M059J (cell line): Measurements from ENCODE around the gene HCRT. TPM values are rescaled to one million over a fixed set of nuclear protein-coding genes. Genes with fewer than 3 reads are reported as not detected.
"Not testable (repeated sequence)": the region's sequence is repeated elsewhere in the genome, so short reads cannot be mapped to it uniquely, and the experiment has no call there.

Experiments used
- DNase-seq: peaks from one replicate; pipeline ENCODE4 v3.0.0-alpha.2; 2012; ENCODE audit warnings: low read depth
- total RNA-seq: library from RNA; depleted of rRNA; stranded (reverse); fragments of >200 nt; shearing (Covaris generic); gene quantifications from 2 replicates; pipeline ENCODE4 v1.2.3, GENCODE V29; 2014

HCRT gene
- total RNA-seq, 1 experiment from 2014 or later, result not detected

- no peak for DNase-seq
Measured at GRCh38 chr17:42198897-42199296, 13.6 kb upstream of the HCRT start.

GRCh38 chr17:42197564-42198156 lies 12.4 kb upstream of the HCRT start:
- DNase-seq, result no peak

GRCh38 chr17:42193969-42194899 lies 9.0 kb upstream of the HCRT start, which contains the start of gene GHDC:
Gene GHDC (minus strand): TSS chr17:42194494. CDS start chr17:42193581, 913 bp downstream.
- peak; percentile 77 for DNase-seq

GRCh38 chr17:42193216-42193968 lies 8.1 kb upstream of the HCRT start:
- no peak for DNase-seq

GRCh38 chr17:42192189-42193126 lies 7.2 kb upstream of the HCRT start:
- DNase-seq, result no peak

- DNase-seq, result no peak
Measured at GRCh38 chr17:42191275-42191608, 6.0 kb upstream of the HCRT start.

GRCh38 chr17:42190491-42191274 lies 5.4 kb upstream of the HCRT start:
- DNase-seq, result no peak

- no peak for DNase-seq
Measured at GRCh38 chr17:42189651-42189965, 4.4 kb upstream of the HCRT start.

GRCh38 chr17:42188749-42189650 lies 3.7 kb upstream of the HCRT start:
- DNase-seq, result no peak

GRCh38 chr17:42187833-42188232 lies 2.6 kb upstream of the HCRT start:
- no peak for DNase-seq

- DNase-seq, result not testable (repeated sequence)
Measured at GRCh38 chr17:42186191-42186590, 939 bp upstream of the HCRT start.

GRCh38 chr17:42185621-42185930 lies 324 bp upstream of the HCRT start:
- DNase-seq, result no peak

- peak; percentile 32 for DNase-seq
Measured at GRCh38 chr17:42183741-42184711, 1.2 kb downstream of the HCRT start.

- DNase-seq, result peak; percentile 48
Measured at GRCh38 chr17:42182927-42183734, 2.1 kb downstream of the HCRT start.

GRCh38 chr17:42181851-42182207 lies 3.4 kb downstream of the HCRT start:
- DNase-seq, result no peak

GRCh38 chr17:42180922-42181850 lies 4.1 kb downstream of the HCRT start, which contains the start of gene KCNH4:
Gene KCNH4 (minus strand): TSS chr17:42181142. CDS start chr17:42180945, 197 bp downstream.
- peak; percentile 50 for DNase-seq
